ENCODE data around the gene GTPBP3.

Gene GTPBP3

DNA sequence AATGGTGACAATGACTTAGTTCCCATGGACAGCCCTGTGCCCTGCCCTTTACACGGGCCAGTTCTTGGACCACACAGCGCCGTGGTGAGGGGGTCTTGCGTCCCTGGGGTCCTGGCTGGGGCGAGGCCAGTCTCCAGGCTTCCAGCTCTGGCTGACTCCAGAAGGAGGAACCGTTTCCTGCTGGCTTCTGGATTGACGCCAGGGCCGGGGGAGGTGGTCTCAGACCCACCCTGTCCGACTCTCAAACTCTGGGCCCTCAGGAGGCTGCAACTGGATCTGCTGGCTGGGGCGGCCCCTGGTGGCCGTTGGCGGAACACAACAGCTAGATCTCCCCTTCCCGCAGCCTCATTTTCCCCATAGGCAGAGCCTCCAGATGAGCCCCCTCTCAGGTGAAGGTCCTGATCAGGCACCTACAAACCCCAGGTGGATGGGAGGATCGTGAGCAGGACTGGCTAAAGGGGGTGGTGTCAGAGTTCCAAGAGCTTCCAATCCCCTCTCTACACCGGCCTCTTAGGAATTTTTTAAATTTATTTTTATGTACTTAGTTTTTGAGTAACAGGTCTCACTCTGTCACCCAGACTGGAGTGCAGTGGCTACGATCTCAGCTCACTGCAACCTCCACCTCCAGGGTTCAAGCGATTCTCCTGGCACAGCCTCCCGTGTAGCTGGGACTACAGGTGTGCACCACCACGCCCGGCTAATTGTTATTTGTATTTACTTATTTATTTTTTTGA is 48.7 kb downstream of the GTPBP3 start:
- peak; percentile 48 for DNase-seq (ENCODE audit: low read depth)

DNA sequence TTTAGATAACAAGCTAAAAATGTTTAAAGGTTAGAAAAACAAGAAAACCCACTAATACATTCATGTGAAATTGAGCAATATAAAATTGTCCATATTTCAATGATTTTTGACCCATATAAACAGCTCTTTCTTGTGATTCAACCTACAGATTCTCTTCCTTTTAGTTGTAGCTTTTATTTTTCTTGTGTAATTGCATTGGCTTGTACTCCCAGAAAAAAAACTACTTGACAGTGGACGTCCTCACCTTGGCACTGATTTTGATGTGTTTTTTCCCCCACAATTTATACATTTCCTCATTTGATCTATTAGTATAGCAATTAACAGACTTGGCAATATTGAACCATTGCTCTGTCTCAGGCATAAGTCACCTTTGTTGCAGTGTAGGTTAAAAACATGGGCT is 51.9 kb downstream of the GTPBP3 start:
- DNase-seq (ENCODE audit: low read depth), result no peak

DNA sequence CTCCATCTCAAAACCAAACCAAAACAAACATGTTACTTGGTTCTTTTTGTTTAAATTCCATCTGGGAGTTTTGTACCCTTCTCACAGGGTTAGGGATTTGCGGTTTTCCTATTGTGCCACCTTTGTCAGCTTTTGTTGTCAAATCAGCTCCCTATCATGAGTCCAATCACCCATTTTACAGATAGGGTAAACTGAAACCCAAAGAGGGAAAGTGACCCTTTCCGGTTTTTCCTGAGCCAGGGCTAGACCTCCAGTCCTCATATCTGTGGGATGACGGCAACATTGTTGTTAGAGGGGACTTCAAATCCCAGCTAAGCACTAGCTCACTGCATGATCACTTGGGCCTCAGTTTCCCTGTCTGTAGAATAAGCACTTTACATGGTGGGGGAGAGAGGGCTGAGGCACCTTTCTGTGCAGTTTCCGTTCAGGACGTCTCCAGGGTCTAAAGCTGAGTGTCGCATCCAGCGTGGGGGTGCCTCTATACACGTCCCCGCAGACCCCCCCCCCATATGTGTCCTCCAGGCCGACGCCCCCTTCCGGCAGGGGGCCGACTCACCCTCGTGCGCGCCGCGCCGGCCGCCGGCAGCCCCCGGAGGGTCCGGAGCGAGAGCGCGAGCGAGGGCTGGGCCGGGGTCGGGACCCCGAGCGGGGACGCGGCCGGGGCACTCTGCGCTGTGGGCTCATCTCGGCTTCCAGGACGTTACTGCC is 52.8 kb downstream of the GTPBP3 start:
- no peak for DNase-seq (ENCODE audit: low read depth)

DNA sequence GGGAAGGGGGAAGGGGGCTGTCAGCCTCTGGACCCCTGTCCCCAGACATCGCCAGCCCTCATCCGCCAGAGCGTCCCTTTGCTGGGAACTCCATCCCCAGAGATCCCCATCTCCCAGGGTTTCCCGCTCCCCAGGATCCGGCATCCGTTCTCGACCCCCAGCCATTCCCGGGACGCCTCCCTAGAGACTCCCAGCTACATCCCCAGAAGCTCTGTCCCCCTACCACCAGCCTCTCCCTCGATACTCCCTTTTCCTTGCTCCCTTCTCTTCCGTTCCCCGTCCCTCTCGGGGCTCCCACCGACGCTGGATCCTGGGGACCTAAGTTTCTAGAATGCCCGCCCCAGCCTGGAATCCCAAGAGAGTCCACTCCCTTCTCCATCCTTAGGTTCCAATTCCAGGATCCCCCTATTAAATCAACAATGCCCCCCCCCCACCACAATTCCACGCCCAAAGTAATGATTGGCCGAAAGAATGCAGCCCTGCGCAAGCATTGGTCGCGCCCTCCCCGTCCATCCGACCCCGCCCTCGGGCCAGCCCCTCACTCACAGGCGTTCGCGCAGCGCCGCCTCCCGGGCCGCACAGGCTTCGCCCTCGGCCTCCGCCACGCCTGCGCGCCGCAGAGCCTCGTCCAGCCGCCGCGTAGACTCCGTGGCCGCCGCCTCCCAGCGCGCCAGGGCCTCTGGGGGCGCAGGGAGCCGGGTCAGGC is 53.5 kb downstream of the GTPBP3 start:
- peak; percentile 87 for DNase-seq (ENCODE audit: low read depth)

DNA sequence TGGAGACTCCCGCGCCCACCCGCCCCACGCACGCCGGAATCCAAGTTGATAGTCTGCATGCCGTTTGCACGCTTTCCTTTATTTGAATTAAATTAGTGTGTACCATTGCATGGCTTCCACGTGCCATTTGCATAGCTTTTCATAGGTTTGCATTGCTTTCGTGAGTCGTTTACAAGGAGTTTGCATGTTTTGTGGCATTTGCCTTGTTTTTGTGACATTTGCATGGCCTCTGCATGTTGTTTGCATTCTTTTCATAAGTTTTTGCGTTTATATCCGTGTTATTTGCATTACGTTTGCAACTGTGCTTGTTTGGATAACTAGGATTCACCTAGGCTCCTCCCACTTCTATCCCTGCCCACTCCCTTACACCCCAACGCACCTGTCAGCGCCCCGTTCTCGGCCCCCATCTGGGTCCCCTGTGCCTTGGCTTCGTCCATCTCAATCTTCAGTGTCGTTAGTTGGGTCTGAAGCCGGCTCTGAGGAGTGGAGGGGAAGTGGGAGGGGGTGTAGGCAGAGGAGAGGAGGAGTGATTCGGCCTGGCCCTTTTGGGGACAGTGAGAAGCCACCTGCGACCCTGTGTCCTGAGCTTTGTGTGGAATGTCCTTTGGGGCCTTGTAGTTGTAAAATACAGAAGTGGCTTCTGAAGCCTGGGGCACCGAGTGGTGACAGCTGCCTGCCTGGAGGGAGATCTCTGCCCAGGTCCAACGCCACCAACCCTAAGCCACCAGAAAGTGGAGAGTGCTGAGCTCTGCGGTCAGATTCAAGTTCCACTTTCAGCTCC is 54.2 kb downstream of the GTPBP3 start:
- no peak for DNase-seq (ENCODE audit: low read depth)

Measured in stimulated activated CD8-positive, alpha-beta memory T cell treated with anti-CD3 and anti-CD28 coated beads, Interleukin-7, amount 100 ng/mL, for 24 hours (primary cell).